Measurements from ENCODE around the gene ZMYND19.
A peak's percentile ranks its signal among the peaks of the same experiment; 100 is the strongest.
"Not testable (repeated sequence)": the region's sequence is repeated elsewhere in the genome, so short reads cannot be mapped to it uniquely, and the experiment has no call there.

The ZMYND19 gene

GRCh38 chr9:137556069-137556838, 34.1 kb downstream of the ZMYND19 start:
- CTCF ChIA-PET: no interaction called here
- DNase-seq (ENCODE audit: extremely low spot score): no peak
- POLR2A ChIA-PET: no interaction called here
- TF ChIP-seq TARDBP (IDR thresholded peaks at IDR 0.05) (no peak), SUZ12 (IDR thresholded peaks at IDR 0.05) (no peak), ELF4 (IDR thresholded peaks at IDR 0.05) (no peak), L3MBTL2 (conservative IDR thresholded peaks at IDR 0.05) (no peak), HDGF (IDR thresholded peaks at IDR 0.05; ENCODE audit: borderline replicate concordance) (no peak), FOXA1 (IDR thresholded peaks at IDR 0.05) (no peak), CTBP1 (IDR thresholded peaks at IDR 0.05; ENCODE audit: borderline replicate concordance) (no peak), ZNF384 (IDR thresholded peaks at IDR 0.05) (no peak)

GRCh38 chr9:137555179-137555578, 35.1 kb downstream of the ZMYND19 start:
- TF ChIP-seq PKNOX1 (IDR thresholded peaks at IDR 0.05): no peak
- no peak for TF ChIP-seq HDGF (IDR thresholded peaks at IDR 0.05; ENCODE audit: borderline replicate concordance)
- no peak for TF ChIP-seq ZNF384 (IDR thresholded peaks at IDR 0.05)
- TF ChIP-seq FOXM1 (IDR thresholded peaks at IDR 0.05; ENCODE audit: borderline replicate concordance): no peak
- TF ChIP-seq CTBP1 (IDR thresholded peaks at IDR 0.05; ENCODE audit: borderline replicate concordance): no peak
- no peak for TF ChIP-seq L3MBTL2 (conservative IDR thresholded peaks at IDR 0.05)
- no peak for TF ChIP-seq SP1 (IDR thresholded peaks at IDR 0.05)
- no peak for TF ChIP-seq ARNT (IDR thresholded peaks at IDR 0.05)
- no peak for TF ChIP-seq TARDBP (IDR thresholded peaks at IDR 0.05)
- no peak for TF ChIP-seq FOXK2 (IDR thresholded peaks at IDR 0.05)
- TF ChIP-seq LEF1 (IDR thresholded peaks at IDR 0.05; ENCODE audit: borderline replicate concordance): no peak
- no peak for TF ChIP-seq BHLHE40 (IDR thresholded peaks at IDR 0.05; ENCODE audit: borderline replicate concordance)
- TF ChIP-seq SUZ12 (IDR thresholded peaks at IDR 0.05): no peak
- TF ChIP-seq NFRKB (IDR thresholded peaks at IDR 0.05): no peak
- no peak for TF ChIP-seq FOXA1 (IDR thresholded peaks at IDR 0.05)
- TF ChIP-seq ELF4 (IDR thresholded peaks at IDR 0.05): no peak
- CTCF ChIA-PET: no interaction called here
- no peak for DNase-seq (ENCODE audit: extremely low spot score)
- POLR2A ChIA-PET: no interaction called here

- POLR2A ChIA-PET: interaction anchor here (0.9 kb wide), 1 partner anchor 36 kb away, joined by 4 read pairs; the partner anchor contains the start of gene ZMYND19
- CTCF ChIA-PET: no interaction called here
- DNase-seq (ENCODE audit: extremely low spot score): no peak
- TF ChIP-seq ELF4 (IDR thresholded peaks at IDR 0.05): no peak
- no peak for TF ChIP-seq CTBP1 (IDR thresholded peaks at IDR 0.05; ENCODE audit: borderline replicate concordance)
- TF ChIP-seq PKNOX1 (IDR thresholded peaks at IDR 0.05): no peak
- TF ChIP-seq TARDBP (IDR thresholded peaks at IDR 0.05): no peak
Measured at GRCh38 chr9:137554349-137554748, 36.0 kb downstream of the ZMYND19 start.

- POLR2A ChIA-PET: interaction anchor here (0.9 kb wide), 1 partner anchor 37 kb away, joined by 4 read pairs; the partner anchor contains the start of gene ZMYND19
- CTCF ChIA-PET; DNase-seq (ENCODE audit: extremely low spot score): not testable (repeated sequence)
Measured at GRCh38 chr9:137553654-137554053, 36.7 kb downstream of the ZMYND19 start.

GRCh38 chr9:137552022-137552768, 38.1 kb downstream of the ZMYND19 start:
- POLR2A ChIA-PET: interaction anchor here (0.8 to 1.8 kb wide), 9 partner anchors 8 to 422 kb away, joined by 3 to 7 read pairs (median 4); partner anchors contain the start of genes DPH7 and NRARP
- TF ChIP-seq SUZ12 (IDR thresholded peaks at IDR 0.05) (no peak), ZNF384 (IDR thresholded peaks at IDR 0.05) (no peak), L3MBTL2 (conservative IDR thresholded peaks at IDR 0.05) (0 out of 2 replicates have a peak, but pooled peaks have one; percentile 30)
- CTCF ChIA-PET: interaction anchor here (0.8 kb wide), 1 partner anchor 12 kb away, joined by 3 read pairs; no protein-coding TSS in a partner anchor
- peak; percentile 46 for DNase-seq (ENCODE audit: extremely low spot score)

- peak; percentile 98 for DNase-seq (ENCODE audit: extremely low spot score)
- ChIA-PET CTCF (interaction anchor here (0.8 kb wide), 1 partner anchor 13 kb away, joined by 3 read pairs; no protein-coding TSS in a partner anchor), POLR2A (interaction anchor here (0.8 to 1.9 kb wide), 10 partner anchors 9 to 422 kb away, joined by 3 to 7 read pairs (median 4); partner anchors contain the start of genes DPH7 and NRARP)
- TF ChIP-seq PKNOX1 (IDR thresholded peaks at IDR 0.05): peak; percentile 73
- TF ChIP-seq L3MBTL2 (conservative IDR thresholded peaks at IDR 0.05): 0 out of 2 replicates have a peak, but pooled peaks have one; percentile 17
- TF ChIP-seq HDGF (IDR thresholded peaks at IDR 0.05; ENCODE audit: borderline replicate concordance): no peak
Measured at GRCh38 chr9:137551264-137552021, 38.9 kb downstream of the ZMYND19 start, which contains the start of gene MRPL41. Gene MRPL41, plus strand, starts transcription at chr9:137551879. Its CDS starts 203 bp downstream, at chr9:137552082.

GRCh38 chr9:137550958-137551263, 39.4 kb downstream of the ZMYND19 start:
- DNase-seq (ENCODE audit: extremely low spot score); CTCF ChIA-PET: not testable (repeated sequence)
- POLR2A ChIA-PET: interaction anchor here (1.8 to 1.9 kb wide), 2 partner anchors 16 to 249 kb away, joined by 5 to 7 read pairs; partner anchors contain the start of gene NRARP

All from HEK293T (cell line).